ENCODE measurements around the gene WAC. TPM values are rescaled to one million over a fixed set of nuclear protein-coding genes. Genes with fewer than 3 reads are reported as not detected.

The WAC gene
- total and polyA plus RNA-seq, 2 experiments from 2014 or later = 59.4 to 116 TPM

- no peak for TF ChIP-seq ZNF331 (CRISPR knock-in tag; IDR thresholded peaks at IDR 0.05; ENCODE audit: low read depth)
- no peak for TF ChIP-seq REST (IDR thresholded peaks at IDR 0.05; ENCODE audit: unreplicated experiment)
- no peak for TF ChIP-seq EZH2 (IDR thresholded peaks at IDR 0.05; ENCODE audit: low read depth, unreplicated experiment)
- TF ChIP-seq CREB1 (CRISPR knock-in tag; IDR thresholded peaks at IDR 0.05; ENCODE audit: low read depth) = no peak
- no peak for TF ChIP-seq STAT1 (IDR thresholded peaks at IDR 0.05; ENCODE audit: unreplicated experiment)
Measured at GRCh38 chr10:28542728-28543127, 9.8 kb downstream of the WAC start (continued).

GRCh38 chr10:28544058-28544457 lies 11.1 kb downstream of the WAC start:
- Histone ChIP-seq H3K36me3 (ENCODE audit: insufficient read depth) (peaks cover 45% of the 10 kb centered on the region), H3K9me2 (ENCODE audit: insufficient read depth) (no peaks in the 10 kb centered on the region), H3K79me2 (replicated peaks; ENCODE audit: insufficient read depth) (peaks cover 100% of the 10 kb centered on the region), H4K20me1 (replicated peaks; ENCODE audit: insufficient read depth) (peaks cover 59% of the 10 kb centered on the region), H2AFZ (no peak overlapping the region), H3K4me2 (no peak overlapping the region), H3K4me1 (ENCODE audit: insufficient read depth) (no peaks in the 10 kb centered on the region), H3K27me3 (ENCODE audit: insufficient read depth) (no peaks in the 10 kb centered on the region), H3K27ac (ENCODE audit: low read depth) (no peak overlapping the region), H3K4me3 (no peak overlapping the region), H3F3A (replicated peaks; ENCODE audit: low read depth) (no peaks in the 10 kb centered on the region)
- H3K27me3 Mint-ChIP-seq (ENCODE audit: insufficient read depth, low read depth, poor library complexity) = peaks cover 4% of the 10 kb centered on the region
- H3K4me1 Mint-ChIP-seq = peaks cover 7% of the 10 kb centered on the region; the same call in 2 of the 3 replicates
- ATAC-seq (no peak), DNase-seq (ENCODE audit: low spot score) (no peak)
- peaks cover 79% of the 10 kb centered on the region for H3K36me3 Mint-ChIP-seq (ENCODE audit: low read depth)
- no peak overlapping the region for H3K27ac Mint-ChIP-seq
- H3K9me3 Mint-ChIP-seq = no peaks in the 10 kb centered on the region
- H3K4me3 Mint-ChIP-seq = no peak overlapping the region
- TF ChIP-seq STAT1 (IDR thresholded peaks at IDR 0.05; ENCODE audit: unreplicated experiment) (no peak), CREB1 (CRISPR knock-in tag; IDR thresholded peaks at IDR 0.05; ENCODE audit: low read depth) (no peak), JUNB (IDR thresholded peaks at IDR 0.05; ENCODE audit: unreplicated experiment) (no peak), ZNF462 (CRISPR knock-in tag; IDR thresholded peaks at IDR 0.05) (no peak), ETS1 (IDR thresholded peaks at IDR 0.05) (no peak), CTCF (conservative IDR thresholded peaks at IDR 0.05; ENCODE audit: low read depth in 2 of 2) (no peak)
